Measurements from ENCODE around the gene CRHR1. TPM values are rescaled to one million over a fixed set of nuclear protein-coding genes. Genes with fewer than 3 reads are reported as not detected.

Gene CRHR1
- total and polyA plus RNA-seq, 7 donors = 0.09 to 0.30 TPM; not detected in 5

GRCh38 chr17:45809499-45809898 lies 25.4 kb downstream of the CRHR1 start:
- intact Hi-C loops (cut with DNase I) = no loop called here
- H3K27ac ChIP-seq = no peak overlapping the region
- WGBS, 3 donors = 45 to 49% (median 47%) methylated on average over 15 of the region's 15 CpGs
- H3K36me3 ChIP-seq (ENCODE audit: insufficient read depth in 1 of 2, low read depth in 1 of 2) = no peaks in the 10 kb centered on the region
- peaks cover 0 to 3% (median 1%) of the 10 kb centered on the region in 3 donors for H3K27me3 ChIP-seq (ENCODE audit: insufficient read depth in 3 of 3, low read length in 2 of 3)
- no peaks in the 10 kb centered on the region for H3K9me3 ChIP-seq
- DNase-seq (no peak), ATAC-seq (no peak)
- no peaks in the 10 kb centered on the region for H3K4me1 ChIP-seq
- TF ChIP-seq, protein P1, sequence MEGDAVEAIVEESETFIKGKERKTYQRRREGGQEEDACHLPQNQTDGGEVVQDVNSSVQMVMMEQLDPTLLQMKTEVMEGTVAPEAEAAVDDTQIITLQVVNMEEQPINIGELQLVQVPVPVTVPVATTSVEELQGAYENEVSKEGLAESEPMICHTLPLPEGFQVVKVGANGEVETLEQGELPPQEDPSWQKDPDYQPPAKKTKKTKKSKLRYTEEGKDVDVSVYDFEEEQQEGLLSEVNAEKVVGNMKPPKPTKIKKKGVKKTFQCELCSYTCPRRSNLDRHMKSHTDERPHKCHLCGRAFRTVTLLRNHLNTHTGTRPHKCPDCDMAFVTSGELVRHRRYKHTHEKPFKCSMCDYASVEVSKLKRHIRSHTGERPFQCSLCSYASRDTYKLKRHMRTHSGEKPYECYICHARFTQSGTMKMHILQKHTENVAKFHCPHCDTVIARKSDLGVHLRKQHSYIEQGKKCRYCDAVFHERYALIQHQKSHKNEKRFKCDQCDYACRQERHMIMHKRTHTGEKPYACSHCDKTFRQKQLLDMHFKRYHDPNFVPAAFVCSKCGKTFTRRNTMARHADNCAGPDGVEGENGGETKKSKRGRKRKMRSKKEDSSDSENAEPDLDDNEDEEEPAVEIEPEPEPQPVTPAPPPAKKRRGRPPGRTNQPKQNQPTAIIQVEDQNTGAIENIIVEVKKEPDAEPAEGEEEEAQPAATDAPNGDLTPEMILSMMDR (IDR thresholded peaks at IDR 0.05) = no peak
- H3K4me3 ChIP-seq = no peak overlapping the region

DNA sequence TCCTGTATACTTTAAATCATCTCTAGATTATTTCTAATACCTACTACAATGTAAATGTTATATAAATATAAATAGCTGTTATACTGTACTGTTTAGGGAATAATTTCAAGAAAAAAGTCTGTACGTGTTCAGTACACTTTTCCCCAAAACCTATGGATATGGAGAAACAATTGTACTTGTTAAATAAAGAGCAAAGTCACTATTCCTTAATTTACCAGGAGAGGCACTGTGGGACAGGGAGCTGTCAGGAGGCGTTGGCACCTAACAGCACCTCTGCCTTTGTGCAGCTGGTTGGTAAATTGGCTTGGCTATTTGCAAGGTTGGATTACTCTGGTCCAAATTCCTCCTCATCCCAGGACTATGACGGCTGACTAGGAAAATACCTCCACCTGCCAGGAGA lies 28.0 kb downstream of the CRHR1 start:
- DNase-seq (no peak), ATAC-seq (peak in 3 of 4 donors; percentile 60 to 65 (median 61))
- TF ChIP-seq, protein P1 (IDR thresholded peaks at IDR 0.05) = peak; percentile 30
- intact Hi-C loops (cut with DNase I) = no loop called here
- H3K27me3 ChIP-seq (ENCODE audit: insufficient read depth in 3 of 3, low read length in 2 of 3) = no peaks in the 10 kb centered on the region
- no peaks in the 10 kb centered on the region for H3K9me3 ChIP-seq
- 44 to 54% (median 48%) methylated on average over 3 of the region's 3 CpGs for WGBS, 3 donors
- H3K36me3 ChIP-seq (ENCODE audit: insufficient read depth in 1 of 2, low read depth in 1 of 2) = no peaks in the 10 kb centered on the region
- no peak overlapping the region for H3K4me3 ChIP-seq
- H3K4me1 ChIP-seq = peaks cover 4% of the 10 kb centered on the region
- no peak overlapping the region for H3K27ac ChIP-seq

DNA sequence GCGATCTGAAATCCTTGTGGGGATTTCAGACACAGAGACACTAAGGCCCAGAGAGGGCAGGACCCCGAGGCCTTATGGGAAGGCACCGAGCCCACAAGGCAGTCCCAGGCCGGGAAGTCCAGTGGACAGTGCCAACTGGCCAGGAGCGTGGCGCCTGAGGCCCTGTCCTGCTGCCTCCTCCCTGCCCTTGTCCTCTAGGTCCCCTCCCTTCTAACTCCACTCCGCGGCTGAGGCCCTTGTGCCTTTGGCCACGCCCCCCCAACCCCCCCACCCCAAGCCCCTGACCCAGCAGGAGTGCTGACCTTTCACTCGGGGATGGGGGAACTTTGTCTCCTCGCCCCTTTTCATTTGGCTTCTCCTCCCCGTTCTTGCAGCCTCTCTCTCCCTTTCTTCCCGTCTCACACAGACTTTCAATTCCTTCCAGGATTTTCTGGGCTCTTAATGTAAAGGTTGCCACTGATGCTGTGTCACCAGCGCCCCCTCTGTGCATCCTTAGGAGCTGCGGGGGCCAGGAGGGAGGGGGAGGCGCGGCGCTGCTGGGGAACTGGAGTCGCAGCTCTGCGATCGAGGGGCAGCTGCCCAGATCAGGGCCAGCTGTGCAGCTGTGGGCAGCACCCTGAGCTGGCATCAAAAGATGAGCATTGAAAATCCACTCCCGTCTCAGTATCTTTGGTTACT lies 29.1 kb downstream of the CRHR1 start:
- WGBS, 3 donors = 32 to 46% (median 35%) methylated on average over 18 to 22 of the region's 22 CpGs
- H3K4me3 ChIP-seq = no peak overlapping the region
- no peaks in the 10 kb centered on the region for H3K27me3 ChIP-seq (ENCODE audit: insufficient read depth in 3 of 3, low read length in 2 of 3)
- intact Hi-C loops (cut with DNase I) = no loop called here
- no peaks in the 10 kb centered on the region for H3K9me3 ChIP-seq
- TF ChIP-seq, protein P1 (IDR thresholded peaks at IDR 0.05) = no peak
- H3K27ac ChIP-seq = no peak overlapping the region
- H3K36me3 ChIP-seq (ENCODE audit: insufficient read depth in 1 of 2, low read depth in 1 of 2) = no peaks in the 10 kb centered on the region
- ATAC-seq (no peak), DNase-seq (no peak)
- peaks cover 4% of the 10 kb centered on the region for H3K4me1 ChIP-seq

DNA sequence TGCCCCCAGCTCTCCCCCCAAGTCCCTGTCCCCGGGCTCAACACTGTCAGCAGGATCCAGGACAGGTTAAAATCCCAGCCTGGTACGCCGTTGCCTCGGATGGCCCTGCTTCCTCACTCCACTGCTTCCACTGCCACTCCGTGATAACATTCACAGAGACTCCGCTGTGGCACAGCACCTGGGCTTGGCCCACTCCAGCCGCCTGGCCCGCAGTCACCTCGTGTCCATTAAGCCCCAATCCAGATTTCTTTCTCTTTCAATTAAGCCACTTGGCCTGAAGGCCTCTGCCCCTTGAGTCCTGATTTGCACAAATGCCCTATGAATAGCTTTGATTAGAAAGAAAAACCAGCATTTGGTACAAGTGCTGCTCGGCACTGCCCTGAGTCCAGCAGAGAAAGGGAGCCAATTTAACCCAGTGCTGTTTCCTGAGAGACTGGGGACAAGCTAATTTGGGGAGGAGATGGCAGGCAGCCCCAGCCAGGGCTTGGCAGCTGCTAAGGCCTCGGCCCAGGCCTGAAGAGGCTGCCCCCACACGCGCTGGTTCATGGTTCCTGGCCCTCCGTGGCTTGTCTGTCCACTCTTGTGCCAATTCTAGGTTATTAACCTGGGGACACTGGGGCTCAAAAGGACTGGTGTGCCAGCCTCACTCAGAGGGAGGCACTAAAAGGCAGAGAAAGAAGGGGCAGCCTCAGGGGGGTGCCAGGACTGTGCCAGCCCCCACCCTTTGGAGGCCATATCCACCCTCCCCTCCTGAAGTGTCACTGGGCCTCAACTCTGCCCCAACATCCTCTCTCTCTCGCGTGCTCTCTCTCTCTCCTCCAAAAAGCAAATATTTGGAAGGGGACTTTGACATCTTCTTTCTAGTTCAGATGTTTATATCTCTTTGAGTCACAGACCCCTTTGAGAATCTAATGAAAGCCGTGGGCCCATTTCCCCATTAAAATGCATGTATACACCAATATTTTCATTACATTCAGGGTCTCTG lies 30.8 kb downstream of the CRHR1 start:
- ATAC-seq (peak in 2 of 4 donors; percentile 18 to 40), DNase-seq (no peak)
- no peaks in the 10 kb centered on the region for H3K9me3 ChIP-seq
- no peaks in the 10 kb centered on the region for H3K36me3 ChIP-seq (ENCODE audit: insufficient read depth in 1 of 2, low read depth in 1 of 2)
- TF ChIP-seq, protein P1 (IDR thresholded peaks at IDR 0.05) = no peak
- H3K4me1 ChIP-seq = peaks cover 4% of the 10 kb centered on the region
- intact Hi-C loops (cut with DNase I) = no loop called here
- 53 to 67% (median 58%) methylated on average over 17 of the region's 17 CpGs for WGBS, 3 donors
- H3K4me3 ChIP-seq = no peak overlapping the region
- H3K27ac ChIP-seq = no peak overlapping the region
- H3K27me3 ChIP-seq (ENCODE audit: insufficient read depth in 3 of 3, low read length in 2 of 3) = no peaks in the 10 kb centered on the region

Measured in psoas muscle (tissue), 8 donors.